AG04450 (cell line): ENCODE results near the gene TRIM5. TPM values are rescaled to one million over a fixed set of nuclear protein-coding genes. Genes with fewer than 3 reads are reported as not detected.
"Not testable (repeated sequence)": the region's sequence is repeated elsewhere in the genome, so short reads cannot be mapped to it uniquely, and the experiment has no call there.

Experiments
- CTCF ChIA-PET: fragments of 300-600, 350-600 bp; formaldehyde crosslinking; extraction: SDS; loops from one replicate; lab custom pipeline; 2022; ENCODE audit warnings: antibody characterized with exemption, inconsistent platforms; lab: Charles Lee
- POLR2A ChIA-PET: fragments of 350-600 bp; formaldehyde crosslinking; extraction: SDS; loops from one replicate; lab custom pipeline; 2021; ENCODE audit warnings: antibody characterized with exemption, inconsistent platforms; lab: Yijun Ruan, JAX
- DNase-seq: peaks from one replicate; pipeline ENCODE4 v3.0.0-alpha.2; 2011; ENCODE audit warnings: low read depth, low spot score
- H3K27ac ChIP-seq: one replicate; pipeline ENCODE4 v1.5.1; 2012; ENCODE audit warnings: low read depth, low read length, control low read depth
- H3K27me3 ChIP-seq: one replicate; pipeline ENCODE4 v1.6.0; 2012; ENCODE audit warnings: low read length; ENCODE audit not compliant: control insufficient read depth, insufficient read depth
- H3K4me3 ChIP-seq: 2 replicates; pipeline ENCODE4 v1.5.1; 2011; ENCODE audit warnings: mild to moderate bottlenecking, low read depth, low read length, control low read depth
- H3K9me3 ChIP-seq: 2 replicates; pipeline ENCODE4 v1.5.1; 2012; ENCODE audit warnings: low read length; ENCODE audit not compliant: control insufficient read depth, insufficient read depth
- CTCF ChIP-seq: IDR thresholded peaks from 2 replicates; pipeline ENCODE4 v1.5.1; 2011; ENCODE audit warnings: low read depth, low read length, control low read depth, inconsistent platforms
- polyA plus RNA-seq: library from polyadenylated mRNA; depleted of rRNA; stranded (reverse); fragments of >200 nt; gene quantifications from 2 replicates; pipeline ENCODE4 v1.2.3, GENCODE V29; 2011

Gene TRIM5
- polyA plus RNA-seq, 1 experiment: 53.3 TPM

- Histone ChIP-seq H3K27ac (no peak overlapping the region), H3K4me3 (no peak overlapping the region), H3K27me3 (no peaks in the 10 kb centered on the region), H3K9me3 (no peaks in the 10 kb centered on the region)
- no peak for DNase-seq
- TF ChIP-seq CTCF: no peak
- ChIA-PET CTCF (no interaction called here), POLR2A (no interaction called here)
Measured at GRCh38 chr11:5666402-5666793, 18.5 kb downstream of the TRIM5 start.

DNA sequence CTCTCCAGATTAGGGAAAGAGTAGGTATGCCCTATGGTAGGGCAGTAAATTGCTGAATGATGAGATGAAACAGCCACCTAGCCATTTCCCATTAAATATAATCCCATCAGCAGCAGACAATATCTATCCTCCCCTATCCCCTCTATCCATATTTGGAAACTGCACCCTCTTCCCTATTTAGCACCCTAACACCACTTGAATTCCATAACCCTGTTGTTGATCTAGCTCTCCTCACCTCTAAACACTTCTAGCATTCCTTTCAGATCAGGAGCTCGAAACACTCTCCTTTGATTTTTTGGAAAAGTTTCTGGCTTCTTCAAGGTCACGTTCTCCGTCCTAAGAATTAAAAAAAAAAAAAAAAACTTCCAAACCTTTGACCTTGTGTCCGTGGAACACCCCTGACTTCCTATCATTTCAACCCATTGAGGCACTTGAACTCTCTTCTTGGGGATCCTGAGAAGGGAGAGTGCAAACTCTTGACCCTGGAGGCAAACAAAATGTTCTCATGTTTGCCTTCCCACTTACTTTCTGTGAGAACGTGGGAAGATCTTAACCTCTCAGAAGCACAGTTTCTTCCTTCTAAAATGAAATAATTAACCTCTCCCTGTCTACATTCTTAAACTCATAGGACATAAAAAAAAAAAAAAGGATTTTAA is 19.0 kb downstream of the TRIM5 start:
- TF ChIP-seq CTCF: no peak
- no peaks in the 10 kb centered on the region for H3K27me3 ChIP-seq
- ChIA-PET CTCF (interaction anchor here (0.7 kb wide), 1 partner anchor 542 kb away, joined by 6 read pairs; no protein-coding TSS in a partner anchor), POLR2A (no interaction called here)
- no peak overlapping the region for H3K4me3 ChIP-seq
- no peaks in the 10 kb centered on the region for H3K9me3 ChIP-seq
- DNase-seq: no peak
- H3K27ac ChIP-seq: no peak overlapping the region

DNA sequence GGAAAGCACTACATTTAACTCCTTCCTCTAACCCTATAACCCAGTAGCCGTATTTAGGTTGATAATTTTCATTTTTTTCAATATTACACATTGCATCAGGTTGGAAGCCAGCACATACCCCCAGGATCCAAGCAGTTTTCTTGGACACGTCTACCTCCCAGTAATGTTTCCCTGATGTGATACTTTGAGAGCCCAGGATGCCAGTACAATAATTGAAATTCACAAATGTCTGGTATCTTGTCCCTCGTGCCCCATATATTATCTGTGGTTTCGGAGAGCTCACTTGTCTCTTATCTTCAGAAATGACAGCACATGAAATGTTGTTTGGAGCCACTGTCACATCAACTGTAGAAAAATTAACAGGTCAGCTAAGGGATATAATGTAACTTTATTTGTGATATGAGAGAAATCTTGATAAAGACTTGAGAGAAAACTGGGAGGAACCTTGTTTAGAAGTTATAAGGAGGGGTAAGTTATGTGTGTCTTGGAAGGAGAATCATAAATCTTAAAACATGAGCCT is 19.8 kb downstream of the TRIM5 start:
- TF ChIP-seq CTCF: no peak
- ChIA-PET CTCF (interaction anchor here (0.7 kb wide), 1 partner anchor 541 kb away, joined by 6 read pairs; no protein-coding TSS in a partner anchor), POLR2A (no interaction called here)
- Histone ChIP-seq H3K4me3 (no peak overlapping the region), H3K27me3 (no peaks in the 10 kb centered on the region), H3K9me3 (no peaks in the 10 kb centered on the region), H3K27ac (no peak overlapping the region)
- no peak for DNase-seq

- ChIA-PET CTCF (no interaction called here), POLR2A (no interaction called here)
- Histone ChIP-seq H3K4me3 (no peak overlapping the region), H3K27me3 (no peaks in the 10 kb centered on the region), H3K9me3 (no peaks in the 10 kb centered on the region), H3K27ac (no peak overlapping the region)
- no peak for DNase-seq
- TF ChIP-seq CTCF: no peak
Measured at GRCh38 chr11:5663511-5663910, 21.4 kb downstream of the TRIM5 start.

DNA sequence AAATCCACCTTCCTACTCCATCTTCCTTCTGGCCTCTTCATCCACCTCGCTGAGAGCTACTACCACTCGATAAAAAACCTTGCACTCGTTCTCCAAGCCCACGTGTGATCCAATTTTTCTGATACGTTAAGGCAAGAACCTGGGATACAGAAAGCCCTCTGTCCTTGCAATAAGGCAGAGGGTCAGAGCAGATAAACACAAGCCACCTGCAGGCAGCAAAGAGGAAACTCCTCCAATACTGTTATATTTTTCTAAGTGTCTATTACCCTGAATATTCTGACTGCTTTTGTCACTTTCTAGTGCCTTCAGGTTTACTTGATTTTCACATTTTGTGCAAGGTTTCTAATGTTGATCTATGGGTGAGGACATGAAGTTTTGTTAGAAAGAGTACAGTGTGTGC is 26.6 kb downstream of the TRIM5 start:
- CTCF ChIA-PET: no interaction called here
- no peaks in the 10 kb centered on the region for H3K27me3 ChIP-seq
- TF ChIP-seq CTCF: no peak
- H3K4me3 ChIP-seq: no peak overlapping the region
- H3K9me3 ChIP-seq: no peaks in the 10 kb centered on the region
- POLR2A ChIA-PET: no interaction called here
- no peak for DNase-seq
- no peak overlapping the region for H3K27ac ChIP-seq

GRCh38 chr11:5656956-5657355 is 27.9 kb downstream of the TRIM5 start:
- H3K4me3 ChIP-seq, H3K27me3 ChIP-seq, CTCF ChIA-PET, H3K27ac ChIP-seq, H3K9me3 ChIP-seq, DNase-seq, POLR2A ChIA-PET: not testable (repeated sequence)
